ENCODE results near the gene ALG12.

The ALG12 gene

GRCh38 chr22:49957826-49958365, 39.7 kb upstream of the ALG12 start:
- DNase-seq: no peak

GRCh38 chr22:49956914-49957825, 38.9 kb upstream of the ALG12 start:
- no peak for DNase-seq

- DNase-seq: no peak
These were observed 38.2 kb upstream of the ALG12 start for GRCh38 chr22:49956418-49956770.

- no peak for DNase-seq
These were observed 37.6 kb upstream of the ALG12 start for GRCh38 chr22:49955581-49956417.

- no peak for DNase-seq
These were observed 36.8 kb upstream of the ALG12 start for GRCh38 chr22:49954991-49955580.

GRCh38 chr22:49954354-49954753, 36.1 kb upstream of the ALG12 start:
- DNase-seq: no peak

GRCh38 chr22:49953680-49954344, 35.6 kb upstream of the ALG12 start:
- DNase-seq: no peak

- no peak for DNase-seq
These were observed 34.9 kb upstream of the ALG12 start for GRCh38 chr22:49953027-49953679.

- DNase-seq: no peak
These were observed 34.0 kb upstream of the ALG12 start for GRCh38 chr22:49951986-49952896.

GRCh38 chr22:49951678-49951985, 33.4 kb upstream of the ALG12 start:
- DNase-seq: no peak

GRCh38 chr22:49951000-49951677, 32.9 kb upstream of the ALG12 start:
- peak; percentile 78 for DNase-seq

- no peak for DNase-seq
These were observed 32.3 kb upstream of the ALG12 start for GRCh38 chr22:49950396-49950994.

- no peak for DNase-seq
These were observed 31.7 kb upstream of the ALG12 start for GRCh38 chr22:49949914-49950292.

- no peak for DNase-seq
These were observed 31.0 kb upstream of the ALG12 start for GRCh38 chr22:49948958-49949913.

GRCh38 chr22:49948116-49948957, 30.1 kb upstream of the ALG12 start:
- DNase-seq: no peak

- DNase-seq: no peak
These were observed 29.0 kb upstream of the ALG12 start for GRCh38 chr22:49947296-49947622.

- DNase-seq: no peak
These were observed 28.5 kb upstream of the ALG12 start for GRCh38 chr22:49946612-49947295.
